Measurements from ENCODE around the gene PEX1. TPM values are rescaled to one million over a fixed set of nuclear protein-coding genes. Genes with fewer than 3 reads are reported as not detected.
"Not testable (repeated sequence)": the region's sequence is repeated elsewhere in the genome, so short reads cannot be mapped to it uniquely, and the experiment has no call there.

Gene PEX1
- total and polyA plus RNA-seq, 2 of the 13 experiments (the other 11 are each of a cell fraction or from before 2014, with no cell fraction given), result 16.6 to 22.4 TPM

GRCh38 chr7:92478095-92478494 is 50.2 kb downstream of the PEX1 start:
- CTCF ChIA-PET (ENCODE audit: low intra/inter-chr PET ratio, low total read pairs), result no interaction called here

DNA sequence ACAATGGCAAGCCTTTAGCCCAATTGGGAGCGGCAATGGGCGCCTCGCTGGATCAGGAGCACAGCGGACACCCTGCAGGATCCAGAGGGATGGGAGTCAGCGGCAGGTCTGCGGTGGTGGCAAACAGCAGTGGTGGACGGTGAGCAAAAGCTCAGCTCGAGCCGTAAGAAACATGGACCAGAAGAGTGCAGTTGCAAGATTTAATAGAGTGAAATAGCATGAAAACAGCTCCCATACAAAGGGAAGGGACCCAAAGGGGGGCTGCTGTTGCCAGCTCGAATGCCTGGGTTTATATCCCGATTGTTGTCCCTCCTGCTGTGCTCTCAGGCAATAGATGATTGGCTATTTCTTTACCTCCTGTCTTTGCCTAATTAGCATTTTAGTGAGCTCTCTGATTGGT is 50.6 kb downstream of the PEX1 start, which contains the start of gene ERVW-1:
Gene ERVW-1, minus strand, starts transcription at position 266 of the 400 bp plus-strand sequence. CDS start 7,565 bp downstream, outside the sequence.
- DNase-seq (ENCODE audit: low spot score); H3K36me3 ChIP-seq (replicated peaks in 1 of 2; ENCODE audit: control insufficient read depth in 1 of 2, insufficient read depth in 2 of 2, low read length in 2 of 2); in situ Hi-C loops (cut with HindIII; ENCODE audit: extremely low pct_ligation_motif_present, low pct_unique_long_range_greater_than_20kb); intact Hi-C loops (cut with micrococcal nuclease; ENCODE audit: unreplicated experiment); H3K4me1 ChIP-seq (ENCODE audit: insufficient read depth, low read length); H3K27ac ChIP-seq (ENCODE audit: extremely low read length, insufficient read depth, low read length); H4K20me1 ChIP-seq (ENCODE audit: insufficient read depth, low read length); H3K4me2 ChIP-seq (ENCODE audit: low read depth, low read length); H2AFZ ChIP-seq (ENCODE audit: low read length); H3K27me3 ChIP-seq (ENCODE audit: control insufficient read depth in 1 of 2, insufficient read depth in 2 of 2, low read length in 2 of 2); CTCF ChIA-PET (ENCODE audit: low intra/inter-chr PET ratio, low total read pairs); FAIRE-seq; H3K9me3 ChIP-seq (ENCODE audit: low read length); POLR2A ChIA-PET; H3K79me2 ChIP-seq (ENCODE audit: insufficient read depth, low read length); H3K4me3 ChIP-seq (replicated peaks in 1 of 3; ENCODE audit: insufficient read depth in 1 of 3, low read depth in 2 of 3, low read length in 3 of 3); ATAC-seq; H3K9ac ChIP-seq (ENCODE audit: insufficient read depth, low read depth, low read length); BruUV-seq (replicated peaks): not testable (repeated sequence)
- WGBS (ENCODE audit: low lambda C conversion rate), result 94% methylated on average over 10 of the region's 11 CpGs

More at GRCh38 chr7:92478095-92478494, 50.2 kb downstream of the PEX1 start:
- in situ Hi-C loops (cut with HindIII; ENCODE audit: extremely low pct_ligation_motif_present, low pct_unique_long_range_greater_than_20kb) (no loop called here), intact Hi-C loops (cut with micrococcal nuclease; ENCODE audit: unreplicated experiment) (no loop called here)
- no peak for FAIRE-seq
- no peaks in the 10 kb centered on the region for H3K36me3 ChIP-seq (replicated peaks in 1 of 2; ENCODE audit: control insufficient read depth in 1 of 2, insufficient read depth in 2 of 2, low read length in 2 of 2)
- DNase-seq (ENCODE audit: low spot score), result no peak
- H3K9ac ChIP-seq (ENCODE audit: insufficient read depth, low read depth, low read length), result no peak overlapping the region
- no peaks in the 10 kb centered on the region for H3K79me2 ChIP-seq (ENCODE audit: insufficient read depth, low read length)
- no peaks in the 10 kb centered on the region for H4K20me1 ChIP-seq (ENCODE audit: insufficient read depth, low read length)
- H2AFZ ChIP-seq (ENCODE audit: low read length), result no peak overlapping the region
- 47% methylated on average over 8 of the region's 9 CpGs for WGBS (ENCODE audit: low lambda C conversion rate)
- H3K9me3 ChIP-seq (ENCODE audit: low read length), result no peaks in the 10 kb centered on the region
- POLR2A ChIA-PET, result no interaction called here
- no peak for ATAC-seq
- no peaks in the 10 kb centered on the region for H3K27me3 ChIP-seq (ENCODE audit: control insufficient read depth in 1 of 2, insufficient read depth in 2 of 2, low read length in 2 of 2)
- no peak overlapping the region for H3K4me2 ChIP-seq (ENCODE audit: low read depth, low read length)
- no peak overlapping the region for H3K4me3 ChIP-seq (replicated peaks in 1 of 3; ENCODE audit: insufficient read depth in 1 of 3, low read depth in 2 of 3, low read length in 3 of 3)
- H3K27ac ChIP-seq (ENCODE audit: extremely low read length, insufficient read depth, low read length), result no peak overlapping the region
- TF ChIP-seq PREB (CRISPR knock-in tag; IDR thresholded peaks at IDR 0.05), result no peak
- no peak for TF ChIP-seq FOXP1 (IDR thresholded peaks at IDR 0.05)
- TF ChIP-seq FOXP1 (CRISPR knock-in tag; IDR thresholded peaks at IDR 0.05), result no peak
- no TSS peak for BruUV-seq (replicated peaks)
- H3K4me1 ChIP-seq (ENCODE audit: insufficient read depth, low read length), result no peaks in the 10 kb centered on the region

- FAIRE-seq, result not testable (repeated sequence)
- 85% methylated on average over 11 of the region's 11 CpGs for WGBS (ENCODE audit: low lambda C conversion rate)
These were observed 52.3 kb downstream of the PEX1 start for GRCh38 chr7:92475851-92476590.

GRCh38 chr7:92475261-92475770 is 53.0 kb downstream of the PEX1 start:
- H3K9me3 ChIP-seq (ENCODE audit: low read length); H3K36me3 ChIP-seq (replicated peaks in 1 of 2; ENCODE audit: control insufficient read depth in 1 of 2, insufficient read depth in 2 of 2, low read length in 2 of 2); intact Hi-C loops (cut with micrococcal nuclease; ENCODE audit: unreplicated experiment); DNase-seq (ENCODE audit: low spot score); BruUV-seq (replicated peaks); H3K4me3 ChIP-seq (replicated peaks in 1 of 3; ENCODE audit: insufficient read depth in 1 of 3, low read depth in 2 of 3, low read length in 3 of 3); FAIRE-seq; H3K4me1 ChIP-seq (ENCODE audit: insufficient read depth, low read length); H3K27ac ChIP-seq (ENCODE audit: extremely low read length, insufficient read depth, low read length); CTCF ChIA-PET (ENCODE audit: low intra/inter-chr PET ratio, low total read pairs); H3K79me2 ChIP-seq (ENCODE audit: insufficient read depth, low read length); in situ Hi-C loops (cut with HindIII; ENCODE audit: extremely low pct_ligation_motif_present, low pct_unique_long_range_greater_than_20kb); H3K9ac ChIP-seq (ENCODE audit: insufficient read depth, low read depth, low read length); POLR2A ChIA-PET; H3K27me3 ChIP-seq (ENCODE audit: control insufficient read depth in 1 of 2, insufficient read depth in 2 of 2, low read length in 2 of 2); ATAC-seq; H4K20me1 ChIP-seq (ENCODE audit: insufficient read depth, low read length); H2AFZ ChIP-seq (ENCODE audit: low read length); H3K4me2 ChIP-seq (ENCODE audit: low read depth, low read length): not testable (repeated sequence)
- WGBS (ENCODE audit: low lambda C conversion rate), result 77% methylated on average over 12 of the region's 12 CpGs

More at GRCh38 chr7:92475851-92476590, 52.3 kb downstream of the PEX1 start:
- H3K4me3 ChIP-seq (replicated peaks in 1 of 3; ENCODE audit: insufficient read depth in 1 of 3, low read depth in 2 of 3, low read length in 3 of 3); H3K36me3 ChIP-seq (replicated peaks in 1 of 2; ENCODE audit: control insufficient read depth in 1 of 2, insufficient read depth in 2 of 2, low read length in 2 of 2); H3K9me3 ChIP-seq (ENCODE audit: low read length); CTCF ChIA-PET (ENCODE audit: low intra/inter-chr PET ratio, low total read pairs); BruUV-seq (replicated peaks); H3K9ac ChIP-seq (ENCODE audit: insufficient read depth, low read depth, low read length); H4K20me1 ChIP-seq (ENCODE audit: insufficient read depth, low read length); H3K27ac ChIP-seq (ENCODE audit: extremely low read length, insufficient read depth, low read length); intact Hi-C loops (cut with micrococcal nuclease; ENCODE audit: unreplicated experiment); H3K79me2 ChIP-seq (ENCODE audit: insufficient read depth, low read length); H3K4me1 ChIP-seq (ENCODE audit: insufficient read depth, low read length); H3K4me2 ChIP-seq (ENCODE audit: low read depth, low read length); POLR2A ChIA-PET; in situ Hi-C loops (cut with HindIII; ENCODE audit: extremely low pct_ligation_motif_present, low pct_unique_long_range_greater_than_20kb); ATAC-seq; H3K27me3 ChIP-seq (ENCODE audit: control insufficient read depth in 1 of 2, insufficient read depth in 2 of 2, low read length in 2 of 2); DNase-seq (ENCODE audit: low spot score); H2AFZ ChIP-seq (ENCODE audit: low read length): not testable (repeated sequence)
